ENCODE results near the gene AP2M1. TPM values are rescaled to one million over a fixed set of nuclear protein-coding genes. Genes with fewer than 3 reads are reported as not detected.
A peak's percentile ranks its signal among the peaks of the same experiment; 100 is the strongest.

The AP2M1 gene
- total and polyA plus RNA-seq, 2 of the 13 experiments (the other 11 are each of a cell fraction or from before 2014, with no cell fraction given) = 126 to 146 TPM

- peak; percentile 60 for TF ChIP-seq ELF3 (CRISPR knock-in tag; IDR thresholded peaks at IDR 0.05)
- peak; percentile 59; the same call in 1 of the 2 replicates for TF ChIP-seq KIAA2018 (CRISPR knock-in tag; IDR thresholded peaks at IDR 0.05; ENCODE audit: borderline replicate concordance)
- TF ChIP-seq, protein P1, sequence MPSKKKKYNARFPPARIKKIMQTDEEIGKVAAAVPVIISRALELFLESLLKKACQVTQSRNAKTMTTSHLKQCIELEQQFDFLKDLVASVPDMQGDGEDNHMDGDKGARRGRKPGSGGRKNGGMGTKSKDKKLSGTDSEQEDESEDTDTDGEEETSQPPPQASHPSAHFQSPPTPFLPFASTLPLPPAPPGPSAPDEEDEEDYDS (CRISPR knock-in tag; IDR thresholded peaks at IDR 0.05) = peak; percentile 69
- TF ChIP-seq HMGXB3 (CRISPR knock-in tag; IDR thresholded peaks at IDR 0.05; ENCODE audit: borderline replicate concordance) = no peak
- TF ChIP-seq, protein P2, sequence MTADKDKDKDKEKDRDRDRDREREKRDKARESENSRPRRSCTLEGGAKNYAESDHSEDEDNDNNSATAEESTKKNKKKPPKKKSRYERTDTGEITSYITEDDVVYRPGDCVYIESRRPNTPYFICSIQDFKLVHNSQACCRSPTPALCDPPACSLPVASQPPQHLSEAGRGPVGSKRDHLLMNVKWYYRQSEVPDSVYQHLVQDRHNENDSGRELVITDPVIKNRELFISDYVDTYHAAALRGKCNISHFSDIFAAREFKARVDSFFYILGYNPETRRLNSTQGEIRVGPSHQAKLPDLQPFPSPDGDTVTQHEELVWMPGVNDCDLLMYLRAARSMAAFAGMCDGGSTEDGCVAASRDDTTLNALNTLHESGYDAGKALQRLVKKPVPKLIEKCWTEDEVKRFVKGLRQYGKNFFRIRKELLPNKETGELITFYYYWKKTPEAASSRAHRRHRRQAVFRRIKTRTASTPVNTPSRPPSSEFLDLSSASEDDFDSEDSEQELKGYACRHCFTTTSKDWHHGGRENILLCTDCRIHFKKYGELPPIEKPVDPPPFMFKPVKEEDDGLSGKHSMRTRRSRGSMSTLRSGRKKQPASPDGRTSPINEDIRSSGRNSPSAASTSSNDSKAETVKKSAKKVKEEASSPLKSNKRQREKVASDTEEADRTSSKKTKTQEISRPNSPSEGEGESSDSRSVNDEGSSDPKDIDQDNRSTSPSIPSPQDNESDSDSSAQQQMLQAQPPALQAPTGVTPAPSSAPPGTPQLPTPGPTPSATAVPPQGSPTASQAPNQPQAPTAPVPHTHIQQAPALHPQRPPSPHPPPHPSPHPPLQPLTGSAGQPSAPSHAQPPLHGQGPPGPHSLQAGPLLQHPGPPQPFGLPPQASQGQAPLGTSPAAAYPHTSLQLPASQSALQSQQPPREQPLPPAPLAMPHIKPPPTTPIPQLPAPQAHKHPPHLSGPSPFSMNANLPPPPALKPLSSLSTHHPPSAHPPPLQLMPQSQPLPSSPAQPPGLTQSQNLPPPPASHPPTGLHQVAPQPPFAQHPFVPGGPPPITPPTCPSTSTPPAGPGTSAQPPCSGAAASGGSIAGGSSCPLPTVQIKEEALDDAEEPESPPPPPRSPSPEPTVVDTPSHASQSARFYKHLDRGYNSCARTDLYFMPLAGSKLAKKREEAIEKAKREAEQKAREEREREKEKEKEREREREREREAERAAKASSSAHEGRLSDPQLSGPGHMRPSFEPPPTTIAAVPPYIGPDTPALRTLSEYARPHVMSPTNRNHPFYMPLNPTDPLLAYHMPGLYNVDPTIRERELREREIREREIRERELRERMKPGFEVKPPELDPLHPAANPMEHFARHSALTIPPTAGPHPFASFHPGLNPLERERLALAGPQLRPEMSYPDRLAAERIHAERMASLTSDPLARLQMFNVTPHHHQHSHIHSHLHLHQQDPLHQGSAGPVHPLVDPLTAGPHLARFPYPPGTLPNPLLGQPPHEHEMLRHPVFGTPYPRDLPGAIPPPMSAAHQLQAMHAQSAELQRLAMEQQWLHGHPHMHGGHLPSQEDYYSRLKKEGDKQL (CRISPR knock-in tag; IDR thresholded peaks at IDR 0.05; ENCODE audit: low read depth) = no peak
- no peak for TF ChIP-seq NFE2L1 (CRISPR knock-in tag; IDR thresholded peaks at IDR 0.05; ENCODE audit: borderline replicate concordance)
- TF ChIP-seq HNRNPL (IDR thresholded peaks at IDR 0.05; ENCODE audit: low read depth, low read length) = no peak
- peak; percentile 36; the same call in 1 of the 2 replicates for TF ChIP-seq HOXA5 (CRISPR knock-in tag; IDR thresholded peaks at IDR 0.05)
- TF ChIP-seq TRIM24 (CRISPR knock-in tag; IDR thresholded peaks at IDR 0.05) = no peak
Measured at GRCh38 chr3:184174646-184175492, at the start of gene AP2M1 (continued).
